ENCODE results near the gene AMPD3. TPM values are rescaled to one million over a fixed set of nuclear protein-coding genes. Genes with fewer than 3 reads are reported as not detected.

Gene AMPD3
- polyA plus RNA-seq, 1 donor (not counting 4 experiments of a cell fraction or from before 2014, with no cell fraction given), result 11.1 TPM

DNA sequence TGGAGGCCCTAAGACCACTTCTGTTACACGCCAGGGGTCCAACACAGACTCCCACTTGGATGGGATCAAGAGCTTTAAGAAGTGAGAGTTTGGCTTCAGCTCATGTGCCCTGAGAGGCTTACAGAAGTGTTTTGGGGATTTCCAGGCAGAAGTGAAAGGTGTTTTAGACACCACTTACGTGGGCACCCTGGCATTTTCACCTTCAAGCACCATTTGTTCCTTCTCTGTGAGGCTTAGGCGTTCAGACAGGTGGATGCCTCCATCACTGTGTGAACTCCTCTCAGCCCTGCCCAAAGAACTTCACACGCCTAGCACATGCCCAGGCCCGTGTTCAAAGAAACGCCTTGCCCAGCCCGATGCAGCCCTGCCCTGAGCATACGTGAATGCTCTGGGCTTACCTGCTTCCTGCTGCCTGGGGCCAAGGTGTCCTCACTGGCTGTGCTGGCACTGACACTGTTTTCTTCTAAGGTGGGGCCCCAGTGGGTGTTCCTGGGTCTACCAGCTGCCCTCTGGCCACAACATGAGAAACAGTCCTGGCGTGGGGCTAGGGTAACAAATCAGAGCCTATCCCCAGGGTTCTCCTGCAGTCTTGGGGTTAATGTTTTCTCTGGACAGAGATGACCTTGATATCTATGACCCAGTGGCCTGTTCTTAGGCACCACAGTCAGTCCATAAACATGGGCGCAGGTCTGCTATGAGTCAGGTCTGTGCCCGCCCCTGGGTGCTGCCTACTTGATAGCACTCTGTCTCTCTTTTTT lies 34.0 kb downstream of the AMPD3 start:
- H3K4me2 ChIP-seq (ENCODE audit: control insufficient read depth, extremely low read depth, insufficient read depth, low read depth, low read length), result peak overlapping the region; percentile 63
- H3K9me3 ChIP-seq (ENCODE audit: control insufficient read depth, low read depth, low read length), result no peaks in the 10 kb centered on the region
- peak overlapping the region; percentile 95 for H3K27ac ChIP-seq (ENCODE audit: control insufficient read depth, insufficient read depth, low read length)
- dilution Hi-C loops (cut with MboI; ENCODE audit: extremely low pct_ligation_motif_present, low sequenced_read_pairs), result no loop called here
- DNase-seq (ENCODE audit: low read depth, low spot score), result peak; percentile 87
- H3K27me3 ChIP-seq (ENCODE audit: control insufficient read depth, extremely low read depth, insufficient read depth, low read length), result no peaks in the 10 kb centered on the region
- H3K79me2 ChIP-seq (ENCODE audit: control insufficient read depth, insufficient read depth, low read length), result no peaks in the 10 kb centered on the region
- H3K9ac ChIP-seq (ENCODE audit: control insufficient read depth, extremely low read depth, insufficient read depth, low read length), result peak overlapping the region; percentile 77
- no peaks in the 10 kb centered on the region for H3K9me1 ChIP-seq (ENCODE audit: control insufficient read depth, extremely low read depth, insufficient read depth, low read length)
- peaks cover 34% of the 10 kb centered on the region for H3K4me1 ChIP-seq (ENCODE audit: control insufficient read depth, extremely low read depth, insufficient read depth, low read length)
- peaks cover 15 to 23% of the 10 kb centered on the region in 2 experiments for H3K36me3 ChIP-seq (ENCODE audit: control insufficient read depth in 2 of 2, extremely low read depth in 1 of 2, insufficient read depth in 2 of 2, low read length in 2 of 2)
- H3K4me3 ChIP-seq (ENCODE audit: control insufficient read depth in 2 of 3, extremely low read depth in 1 of 3, insufficient read depth in 2 of 3, low read depth in 1 of 3, low read length in 3 of 3), result peak overlapping the region in 1 of 3 experiments; percentile 23
- TF ChIP-seq EZH2 (IDR thresholded peaks at IDR 0.05; ENCODE audit: low read length), result no peak
- TF ChIP-seq, protein P1, sequence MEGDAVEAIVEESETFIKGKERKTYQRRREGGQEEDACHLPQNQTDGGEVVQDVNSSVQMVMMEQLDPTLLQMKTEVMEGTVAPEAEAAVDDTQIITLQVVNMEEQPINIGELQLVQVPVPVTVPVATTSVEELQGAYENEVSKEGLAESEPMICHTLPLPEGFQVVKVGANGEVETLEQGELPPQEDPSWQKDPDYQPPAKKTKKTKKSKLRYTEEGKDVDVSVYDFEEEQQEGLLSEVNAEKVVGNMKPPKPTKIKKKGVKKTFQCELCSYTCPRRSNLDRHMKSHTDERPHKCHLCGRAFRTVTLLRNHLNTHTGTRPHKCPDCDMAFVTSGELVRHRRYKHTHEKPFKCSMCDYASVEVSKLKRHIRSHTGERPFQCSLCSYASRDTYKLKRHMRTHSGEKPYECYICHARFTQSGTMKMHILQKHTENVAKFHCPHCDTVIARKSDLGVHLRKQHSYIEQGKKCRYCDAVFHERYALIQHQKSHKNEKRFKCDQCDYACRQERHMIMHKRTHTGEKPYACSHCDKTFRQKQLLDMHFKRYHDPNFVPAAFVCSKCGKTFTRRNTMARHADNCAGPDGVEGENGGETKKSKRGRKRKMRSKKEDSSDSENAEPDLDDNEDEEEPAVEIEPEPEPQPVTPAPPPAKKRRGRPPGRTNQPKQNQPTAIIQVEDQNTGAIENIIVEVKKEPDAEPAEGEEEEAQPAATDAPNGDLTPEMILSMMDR (optimal IDR thresholded peaks at IDR 0.05 in 1 of 3, IDR thresholded peaks at IDR 0.05 in 1 of 3, conservative IDR thresholded peaks at IDR 0.05 in 1 of 3; ENCODE audit: extremely low read depth in 1 of 3, insufficient read depth in 2 of 3, low read length in 3 of 3), result no peak
- FAIRE-seq, result peak; percentile 99
- H4K20me1 ChIP-seq (ENCODE audit: control insufficient read depth, extremely low read depth, insufficient read depth, low read length), result no peaks in the 10 kb centered on the region
- H2AFZ ChIP-seq (ENCODE audit: control insufficient read depth, low read length), result peak overlapping the region; percentile 17

DNA sequence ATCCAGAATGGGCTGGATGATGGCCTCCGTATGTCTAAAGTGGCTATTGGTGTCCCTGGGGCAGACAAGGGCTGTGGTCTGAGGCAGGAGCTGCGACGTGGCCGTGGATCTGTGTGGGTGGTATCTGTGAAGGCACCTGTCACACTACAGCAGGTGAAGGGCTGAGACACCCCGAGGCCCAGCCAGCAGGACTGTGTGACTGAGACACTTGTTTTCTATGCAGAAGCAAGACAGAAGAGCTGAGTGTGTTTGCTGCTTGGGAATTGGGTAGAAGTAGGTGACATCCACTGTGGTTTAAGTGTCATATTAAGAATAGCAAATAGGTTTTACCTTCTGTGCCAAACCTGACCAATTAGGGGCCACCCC lies 35.0 kb downstream of the AMPD3 start:
- Histone ChIP-seq H3K9ac (ENCODE audit: control insufficient read depth, extremely low read depth, insufficient read depth, low read length) (peak overlapping the region; percentile 77), H3K4me1 (ENCODE audit: control insufficient read depth, extremely low read depth, insufficient read depth, low read length) (peaks cover 34% of the 10 kb centered on the region), H3K27me3 (ENCODE audit: control insufficient read depth, extremely low read depth, insufficient read depth, low read length) (no peaks in the 10 kb centered on the region), H4K20me1 (ENCODE audit: control insufficient read depth, extremely low read depth, insufficient read depth, low read length) (no peaks in the 10 kb centered on the region), H2AFZ (ENCODE audit: control insufficient read depth, low read length) (no peak overlapping the region), H3K9me3 (ENCODE audit: control insufficient read depth, low read depth, low read length) (no peaks in the 10 kb centered on the region), H3K4me2 (ENCODE audit: control insufficient read depth, extremely low read depth, insufficient read depth, low read depth, low read length) (no peak overlapping the region), H3K36me3 (ENCODE audit: control insufficient read depth in 2 of 2, extremely low read depth in 1 of 2, insufficient read depth in 2 of 2, low read length in 2 of 2) (peaks cover 12 to 30% of the 10 kb centered on the region in 2 experiments), H3K27ac (ENCODE audit: control insufficient read depth, insufficient read depth, low read length) (peak overlapping the region; percentile 95), H3K4me3 (ENCODE audit: control insufficient read depth in 2 of 3, extremely low read depth in 1 of 3, insufficient read depth in 2 of 3, low read depth in 1 of 3, low read length in 3 of 3) (no peak overlapping the region), H3K9me1 (ENCODE audit: control insufficient read depth, extremely low read depth, insufficient read depth, low read length) (no peaks in the 10 kb centered on the region), H3K79me2 (ENCODE audit: control insufficient read depth, insufficient read depth, low read length) (no peaks in the 10 kb centered on the region)
- dilution Hi-C loops (cut with MboI; ENCODE audit: extremely low pct_ligation_motif_present, low sequenced_read_pairs), result no loop called here
- DNase-seq (ENCODE audit: low read depth, low spot score) (no peak), FAIRE-seq (peak; percentile 52)
- TF ChIP-seq, protein P1 (optimal IDR thresholded peaks at IDR 0.05 in 1 of 3, IDR thresholded peaks at IDR 0.05 in 1 of 3, conservative IDR thresholded peaks at IDR 0.05 in 1 of 3; ENCODE audit: extremely low read depth in 1 of 3, insufficient read depth in 2 of 3, low read length in 3 of 3), result no peak
- TF ChIP-seq EZH2 (IDR thresholded peaks at IDR 0.05; ENCODE audit: low read length), result no peak

All from keratinocyte (primary cell).